ENCODE data around the gene NEK6. TPM values are rescaled to one million over a fixed set of nuclear protein-coding genes. Genes with fewer than 3 reads are reported as not detected.

The NEK6 gene
- total RNA-seq, 1 donor from 2014 or later: 23.5 TPM

DNA sequence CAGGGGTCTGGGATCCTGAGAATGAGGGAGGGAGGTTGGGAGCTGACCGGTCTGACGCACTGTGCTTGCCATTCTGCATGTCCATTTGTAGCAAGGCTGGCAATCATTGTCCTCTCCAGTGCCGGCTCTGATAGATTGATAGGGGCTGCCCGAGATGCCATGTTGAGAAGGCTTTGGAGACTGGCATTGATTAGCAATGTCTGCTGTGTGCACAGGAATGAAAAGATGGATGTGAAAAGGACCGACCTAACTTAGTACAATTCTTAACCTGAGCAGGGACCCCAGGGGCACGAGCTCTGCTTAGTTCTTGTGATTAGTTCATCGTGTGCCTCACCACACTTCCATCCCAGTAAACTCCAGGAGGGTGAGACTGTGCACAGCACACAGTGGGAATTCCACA lies 17.0 kb downstream of the NEK6 start:
- no peak for DNase-seq (ENCODE audit: low read depth)
- no peak for TF ChIP-seq CTCF (conservative IDR thresholded peaks at IDR 0.05; ENCODE audit: low read depth, low read length)
- H3K4me3 ChIP-seq (ENCODE audit: low read depth, low read length): no peak overlapping the region

DNA sequence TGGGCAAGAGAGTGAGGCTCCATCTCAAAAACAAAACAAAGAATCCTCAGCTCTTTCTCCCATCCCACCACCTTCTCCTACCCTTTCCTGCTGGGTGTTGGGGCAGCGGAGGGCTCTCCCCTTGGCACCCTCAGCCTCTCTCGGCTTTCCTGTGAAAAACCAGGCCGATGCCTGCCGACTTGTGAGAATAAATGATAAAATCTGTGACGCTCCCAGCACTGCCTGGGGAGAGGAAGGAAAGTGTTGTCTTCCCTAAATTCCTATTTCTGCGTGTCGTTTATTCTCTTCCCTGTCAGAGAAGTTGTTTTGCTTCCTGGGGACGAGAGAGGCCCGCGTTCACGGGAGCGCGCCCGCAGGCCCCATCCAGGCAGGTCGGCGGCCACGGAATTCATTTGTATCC lies 19.7 kb downstream of the NEK6 start:
- H3K4me3 ChIP-seq (ENCODE audit: low read depth, low read length): no peak overlapping the region
- DNase-seq (ENCODE audit: low read depth): no peak
- no peak for TF ChIP-seq CTCF (conservative IDR thresholded peaks at IDR 0.05; ENCODE audit: low read depth, low read length)

GRCh38 chr9:124278054-124278540 lies 20.3 kb downstream of the NEK6 start:
- no peak for DNase-seq (ENCODE audit: low read depth)
- H3K4me3 ChIP-seq (ENCODE audit: low read depth, low read length): no peak overlapping the region
- no peak for TF ChIP-seq CTCF (conservative IDR thresholded peaks at IDR 0.05; ENCODE audit: low read depth, low read length)

- no peak for TF ChIP-seq CTCF (conservative IDR thresholded peaks at IDR 0.05; ENCODE audit: low read depth, low read length)
- no peak for DNase-seq (ENCODE audit: low read depth)
- H3K4me3 ChIP-seq (ENCODE audit: low read depth, low read length): no peak overlapping the region
Measured at GRCh38 chr9:124279531-124280175, 21.9 kb downstream of the NEK6 start.

GRCh38 chr9:124280176-124280691 lies 22.5 kb downstream of the NEK6 start:
- peak; percentile 73 for DNase-seq (ENCODE audit: low read depth)
- no peak for TF ChIP-seq CTCF (conservative IDR thresholded peaks at IDR 0.05; ENCODE audit: low read depth, low read length)
- H3K4me3 ChIP-seq (ENCODE audit: low read depth, low read length): no peak overlapping the region

- TF ChIP-seq CTCF (conservative IDR thresholded peaks at IDR 0.05; ENCODE audit: low read depth, low read length): no peak
- peak; percentile 85 for DNase-seq (ENCODE audit: low read depth)
- H3K4me3 ChIP-seq (ENCODE audit: low read depth, low read length): no peak overlapping the region
Measured at GRCh38 chr9:124281931-124282371, 24.2 kb downstream of the NEK6 start.

Measured in epithelial cell of proximal tubule (primary cell).